ENCODE results near the gene UGT3A1.
"Not testable (repeated sequence)": the region's sequence is repeated elsewhere in the genome, so short reads cannot be mapped to it uniquely, and the experiment has no call there.

Gene UGT3A1

GRCh38 chr5:36026706-36027465 is 35.7 kb upstream of the UGT3A1 start:
- Histone ChIP-seq H3K9me3 (ENCODE audit: control insufficient read depth, low read length) (no peaks in the 10 kb centered on the region), H3K27me3 (replicated peaks; ENCODE audit: control insufficient read depth, insufficient read depth, low read length, poor library complexity, severe bottlenecking) (no peaks in the 10 kb centered on the region), H3K27ac (ENCODE audit: insufficient read depth, low read length, poor library complexity, severe bottlenecking) (no peak overlapping the region), H3K36me3 (ENCODE audit: control insufficient read depth, insufficient read depth, low read length) (no peaks in the 10 kb centered on the region), H3K4me3 (ENCODE audit: insufficient read depth, low read depth, low read length, poor library complexity, severe bottlenecking) (no peak overlapping the region), H3K4me1 (ENCODE audit: control insufficient read depth, insufficient read depth, low read length, poor library complexity, severe bottlenecking) (no peaks in the 10 kb centered on the region)
- DNase-seq: no peak

GRCh38 chr5:36022246-36022645 is 31.1 kb upstream of the UGT3A1 start:
- DNase-seq; H3K9me3 ChIP-seq (ENCODE audit: control insufficient read depth, low read length); H3K27me3 ChIP-seq (replicated peaks; ENCODE audit: control insufficient read depth, insufficient read depth, low read length, poor library complexity, severe bottlenecking); H3K4me1 ChIP-seq (ENCODE audit: control insufficient read depth, insufficient read depth, low read length, poor library complexity, severe bottlenecking); H3K27ac ChIP-seq (ENCODE audit: insufficient read depth, low read length, poor library complexity, severe bottlenecking); H3K36me3 ChIP-seq (ENCODE audit: control insufficient read depth, insufficient read depth, low read length); H3K4me3 ChIP-seq (ENCODE audit: insufficient read depth, low read depth, low read length, poor library complexity, severe bottlenecking): not testable (repeated sequence)

GRCh38 chr5:36019584-36019983 is 28.4 kb upstream of the UGT3A1 start:
- H3K27ac ChIP-seq (ENCODE audit: insufficient read depth, low read length, poor library complexity, severe bottlenecking); H3K9me3 ChIP-seq (ENCODE audit: control insufficient read depth, low read length); H3K4me1 ChIP-seq (ENCODE audit: control insufficient read depth, insufficient read depth, low read length, poor library complexity, severe bottlenecking); H3K36me3 ChIP-seq (ENCODE audit: control insufficient read depth, insufficient read depth, low read length); DNase-seq; H3K27me3 ChIP-seq (replicated peaks; ENCODE audit: control insufficient read depth, insufficient read depth, low read length, poor library complexity, severe bottlenecking); H3K4me3 ChIP-seq (ENCODE audit: insufficient read depth, low read depth, low read length, poor library complexity, severe bottlenecking): not testable (repeated sequence)

- no peak for DNase-seq
- H3K27me3 ChIP-seq (replicated peaks; ENCODE audit: control insufficient read depth, insufficient read depth, low read length, poor library complexity, severe bottlenecking): no peaks in the 10 kb centered on the region
These were observed 26.4 kb upstream of the UGT3A1 start for GRCh38 chr5:36017622-36018021.

GRCh38 chr5:36017004-36017403 is 25.8 kb upstream of the UGT3A1 start:
- no peaks in the 10 kb centered on the region for H3K27me3 ChIP-seq (replicated peaks; ENCODE audit: control insufficient read depth, insufficient read depth, low read length, poor library complexity, severe bottlenecking)
- peaks cover 4% of the 10 kb centered on the region for H3K9me3 ChIP-seq (ENCODE audit: control insufficient read depth, low read length)
- no peak overlapping the region for H3K4me3 ChIP-seq (ENCODE audit: insufficient read depth, low read depth, low read length, poor library complexity, severe bottlenecking)
- H3K4me1 ChIP-seq (ENCODE audit: control insufficient read depth, insufficient read depth, low read length, poor library complexity, severe bottlenecking): no peaks in the 10 kb centered on the region
- H3K27ac ChIP-seq (ENCODE audit: insufficient read depth, low read length, poor library complexity, severe bottlenecking): no peak overlapping the region
- H3K36me3 ChIP-seq (ENCODE audit: control insufficient read depth, insufficient read depth, low read length): no peaks in the 10 kb centered on the region
- DNase-seq: no peak

More at GRCh38 chr5:36017622-36018021, 26.4 kb upstream of the UGT3A1 start:
- Histone ChIP-seq H3K4me1 (ENCODE audit: control insufficient read depth, insufficient read depth, low read length, poor library complexity, severe bottlenecking) (no peaks in the 10 kb centered on the region), H3K27ac (ENCODE audit: insufficient read depth, low read length, poor library complexity, severe bottlenecking) (no peak overlapping the region), H3K9me3 (ENCODE audit: control insufficient read depth, low read length) (peaks cover 4% of the 10 kb centered on the region), H3K4me3 (ENCODE audit: insufficient read depth, low read depth, low read length, poor library complexity, severe bottlenecking) (no peak overlapping the region), H3K36me3 (ENCODE audit: control insufficient read depth, insufficient read depth, low read length) (no peaks in the 10 kb centered on the region)

- H3K27me3 ChIP-seq (replicated peaks; ENCODE audit: control insufficient read depth, insufficient read depth, low read length, poor library complexity, severe bottlenecking): no peaks in the 10 kb centered on the region
- DNase-seq: no peak
- peaks cover 4% of the 10 kb centered on the region for H3K9me3 ChIP-seq (ENCODE audit: control insufficient read depth, low read length)
- no peaks in the 10 kb centered on the region for H3K36me3 ChIP-seq (ENCODE audit: control insufficient read depth, insufficient read depth, low read length)
- no peak overlapping the region for H3K27ac ChIP-seq (ENCODE audit: insufficient read depth, low read length, poor library complexity, severe bottlenecking)
- H3K4me1 ChIP-seq (ENCODE audit: control insufficient read depth, insufficient read depth, low read length, poor library complexity, severe bottlenecking): no peaks in the 10 kb centered on the region
- H3K4me3 ChIP-seq (ENCODE audit: insufficient read depth, low read depth, low read length, poor library complexity, severe bottlenecking): no peak overlapping the region
These were observed 22.0 kb upstream of the UGT3A1 start for GRCh38 chr5:36013182-36013581.

GRCh38 chr5:36009698-36010097 is 18.5 kb upstream of the UGT3A1 start:
- Histone ChIP-seq H3K4me3 (ENCODE audit: insufficient read depth, low read depth, low read length, poor library complexity, severe bottlenecking) (no peak overlapping the region), H3K9me3 (ENCODE audit: control insufficient read depth, low read length) (no peaks in the 10 kb centered on the region), H3K27me3 (replicated peaks; ENCODE audit: control insufficient read depth, insufficient read depth, low read length, poor library complexity, severe bottlenecking) (no peaks in the 10 kb centered on the region), H3K36me3 (ENCODE audit: control insufficient read depth, insufficient read depth, low read length) (no peaks in the 10 kb centered on the region), H3K27ac (ENCODE audit: insufficient read depth, low read length, poor library complexity, severe bottlenecking) (no peak overlapping the region), H3K4me1 (ENCODE audit: control insufficient read depth, insufficient read depth, low read length, poor library complexity, severe bottlenecking) (no peaks in the 10 kb centered on the region)
- no peak for DNase-seq

GRCh38 chr5:36007366-36007765 is 16.2 kb upstream of the UGT3A1 start:
- Histone ChIP-seq H3K9me3 (ENCODE audit: control insufficient read depth, low read length) (no peaks in the 10 kb centered on the region), H3K36me3 (ENCODE audit: control insufficient read depth, insufficient read depth, low read length) (no peaks in the 10 kb centered on the region), H3K27me3 (replicated peaks; ENCODE audit: control insufficient read depth, insufficient read depth, low read length, poor library complexity, severe bottlenecking) (no peaks in the 10 kb centered on the region), H3K27ac (ENCODE audit: insufficient read depth, low read length, poor library complexity, severe bottlenecking) (no peak overlapping the region), H3K4me3 (ENCODE audit: insufficient read depth, low read depth, low read length, poor library complexity, severe bottlenecking) (no peak overlapping the region), H3K4me1 (ENCODE audit: control insufficient read depth, insufficient read depth, low read length, poor library complexity, severe bottlenecking) (no peaks in the 10 kb centered on the region)
- no peak for DNase-seq

GRCh38 chr5:36006163-36006562 is 15.0 kb upstream of the UGT3A1 start:
- no peak for DNase-seq
- Histone ChIP-seq H3K4me3 (ENCODE audit: insufficient read depth, low read depth, low read length, poor library complexity, severe bottlenecking) (no peak overlapping the region), H3K27me3 (replicated peaks; ENCODE audit: control insufficient read depth, insufficient read depth, low read length, poor library complexity, severe bottlenecking) (no peaks in the 10 kb centered on the region), H3K27ac (ENCODE audit: insufficient read depth, low read length, poor library complexity, severe bottlenecking) (no peak overlapping the region), H3K9me3 (ENCODE audit: control insufficient read depth, low read length) (no peaks in the 10 kb centered on the region), H3K4me1 (ENCODE audit: control insufficient read depth, insufficient read depth, low read length, poor library complexity, severe bottlenecking) (no peaks in the 10 kb centered on the region), H3K36me3 (ENCODE audit: control insufficient read depth, insufficient read depth, low read length) (no peaks in the 10 kb centered on the region)

GRCh38 chr5:36001032-36001431 is 9.8 kb upstream of the UGT3A1 start:
- H3K27me3 ChIP-seq (replicated peaks; ENCODE audit: control insufficient read depth, insufficient read depth, low read length, poor library complexity, severe bottlenecking): no peaks in the 10 kb centered on the region
- no peak overlapping the region for H3K27ac ChIP-seq (ENCODE audit: insufficient read depth, low read length, poor library complexity, severe bottlenecking)
- H3K4me3 ChIP-seq (ENCODE audit: insufficient read depth, low read depth, low read length, poor library complexity, severe bottlenecking): no peak overlapping the region
- no peaks in the 10 kb centered on the region for H3K4me1 ChIP-seq (ENCODE audit: control insufficient read depth, insufficient read depth, low read length, poor library complexity, severe bottlenecking)
- DNase-seq: no peak
- H3K9me3 ChIP-seq (ENCODE audit: control insufficient read depth, low read length): no peaks in the 10 kb centered on the region
- H3K36me3 ChIP-seq (ENCODE audit: control insufficient read depth, insufficient read depth, low read length): no peaks in the 10 kb centered on the region
